H1 (cell line): ENCODE measurements around the gene GNAQ. TPM values are rescaled to one million over a fixed set of nuclear protein-coding genes. Genes with fewer than 3 reads are reported as not detected.
A peak's percentile ranks its signal among the peaks of the same experiment; 100 is the strongest.

Experiments
- CTCF ChIA-PET: fragments of 300-600 bp; sonication (Branson Sonifier 250); formaldehyde crosslinking; loops from one replicate; lab custom pipeline; 2021; ENCODE audit not compliant: partially characterized antibody; lab: Charles Lee
- POLR2A ChIA-PET: fragments of 300-600 bp; sonication (Branson Sonifier 250); formaldehyde crosslinking; loops from one replicate; lab custom pipeline; 2021; ENCODE audit warnings: inconsistent platforms; ENCODE audit not compliant: partially characterized antibody; lab: Charles Lee
- DNase-seq, 2 experiments: peaks; one replicate each; pipeline versions ENCODE4 v3.0.0 to v3.0.0-alpha.2; 2010 to 2022; ENCODE audit warnings: low spot score in 2 of 2, low read depth in 1 of 2, mixed read lengths in 1 of 2
- FAIRE-seq: peaks from 2 replicates; lab custom pipeline; 2011; peaks lifted over from hg19 to GRCh38; lab: Jason Lieb, UNC
- H2AFZ ChIP-seq: 2 replicates; pipeline ENCODE4 v1.8.1; 2012; ENCODE audit warnings: low read length, inconsistent platforms
- H2AK5ac ChIP-seq: 2 replicates; pipeline ENCODE4 v1.6.1; 2013; ENCODE audit warnings: low read depth, low read length
- H2BK120ac ChIP-seq: replicated peaks from 2 replicates; pipeline ENCODE3; 2013; ENCODE audit warnings: low read depth, low read length, inconsistent platforms
- H2BK12ac ChIP-seq: 2 replicates; pipeline ENCODE4 v1.6.1; 2013; ENCODE audit warnings: low read depth, low read length
- H2BK15ac ChIP-seq: 2 replicates; pipeline ENCODE4 v1.6.1; 2013; ENCODE audit warnings: low read length
- H2BK20ac ChIP-seq: 2 replicates; pipeline ENCODE4 v1.6.1; 2013; ENCODE audit warnings: low read length
- H2BK5ac ChIP-seq: 2 replicates; pipeline ENCODE4 v1.6.1; 2013; ENCODE audit warnings: low read depth, low read length
- H3K14ac ChIP-seq: 2 replicates; pipeline ENCODE4 v1.6.1; 2013; ENCODE audit warnings: inconsistent platforms; ENCODE audit not compliant: insufficient read length
- H3K18ac ChIP-seq: 2 replicates; pipeline ENCODE4 v1.6.1; 2013; ENCODE audit warnings: low read length; ENCODE audit errors: extremely low read depth
- H3K23ac ChIP-seq: 2 replicates; pipeline ENCODE4 v1.6.1; 2013; ENCODE audit warnings: inconsistent platforms; ENCODE audit not compliant: insufficient read length
- H3K23me2 ChIP-seq: 2 replicates; pipeline ENCODE4 v1.6.1; 2013; ENCODE audit warnings: low read depth, low read length
- H3K27ac ChIP-seq: 2 replicates; pipeline ENCODE4 v1.6.1; 2011; ENCODE audit warnings: low read depth, low read length, inconsistent platforms
- H3K27me3 ChIP-seq, 4 experiments: replicated peaks in 1 of 4; 1 replicate in 1 of 4; 2 replicates in 3 of 4; pipeline versions ENCODE4 v1.6.1 to v1.8.1; 2011 to 2013; ENCODE audit warnings: low read length in 3 of 4, mild to moderate bottlenecking in 3 of 4, inconsistent platforms in 2 of 4, mixed read lengths in 2 of 4, moderate library complexity in 1 of 4; ENCODE audit not compliant: control insufficient read depth in 3 of 4, insufficient read depth in 3 of 4; ENCODE audit errors: extremely low read depth in 1 of 4
- H3K36me3 ChIP-seq, 4 experiments: 2 replicates each; pipeline versions ENCODE4 v1.6.1 to v1.8.1; 2011 to 2013; ENCODE audit warnings: mild to moderate bottlenecking in 4 of 4, low read length in 3 of 4, moderate library complexity in 2 of 4, control low read depth in 1 of 4, inconsistent platforms in 1 of 4; ENCODE audit not compliant: insufficient read depth in 4 of 4, control insufficient read depth in 2 of 4
- H3K4ac ChIP-seq: replicated peaks from 2 replicates; pipeline ENCODE3; 2013; ENCODE audit warnings: low read length, low read depth, mixed read lengths, inconsistent platforms; ENCODE audit not compliant: insufficient read length
- H3K4me1 ChIP-seq, 4 experiments: replicated peaks in 1 of 4; 1 replicate in 1 of 4; 2 replicates in 3 of 4; pipeline versions ENCODE4 v1.6.1 to v1.8.1; 2011 to 2013; ENCODE audit warnings: low read length in 3 of 4, inconsistent platforms in 2 of 4, mixed read lengths in 1 of 4; ENCODE audit not compliant: insufficient read depth in 4 of 4, control insufficient read depth in 3 of 4
- H3K4me2 ChIP-seq, 2 experiments: 2 replicates each; pipeline versions ENCODE4 v1.6.1 to v1.8.1; 2011 to 2013; ENCODE audit warnings: low read depth in 2 of 2, low read length in 2 of 2, control low read depth in 1 of 2, inconsistent platforms in 1 of 2, mild to moderate bottlenecking in 1 of 2; ENCODE audit not compliant: insufficient read depth in 1 of 2
- H3K4me3 ChIP-seq, 4 experiments: fragments of 200-600, 300-600 bp in 1 of 4; sonication (generic), shearing (Covaris generic), sonication (Bioruptor Twin) in 1 of 4; 2 replicates each; pipeline versions ENCODE4 v1.5.1 to v1.8.1; 2011 to 2016; ENCODE audit warnings: low read length in 4 of 4, low read depth in 3 of 4, control low read depth in 2 of 4, inconsistent platforms in 2 of 4, mild to moderate bottlenecking in 2 of 4, mixed read lengths in 1 of 4, moderate library complexity in 1 of 4; ENCODE audit not compliant: insufficient read depth in 2 of 4; ENCODE audit errors: extremely low read depth in 1 of 4
- H3K56ac ChIP-seq: replicated peaks from 2 replicates; pipeline ENCODE3; 2013; ENCODE audit warnings: low read depth, mild to moderate bottlenecking, mixed read lengths, low read length, inconsistent platforms; ENCODE audit not compliant: insufficient read length
- H3K79me1 ChIP-seq: 2 replicates; pipeline ENCODE4 v1.6.1; 2013; ENCODE audit warnings: low read depth, low read length, control low read depth
- H3K79me2 ChIP-seq, 2 experiments: 2 replicates each; pipeline versions ENCODE4 v1.6.1 to v1.8.1; 2012 to 2013; ENCODE audit warnings: low read length in 2 of 2, mild to moderate bottlenecking in 2 of 2, inconsistent platforms in 1 of 2; ENCODE audit not compliant: insufficient read depth in 2 of 2, control insufficient read depth in 1 of 2
- H3K9ac ChIP-seq, 4 experiments: replicated peaks in 1 of 4; 1 replicate in 1 of 4; 2 replicates in 3 of 4; pipeline versions ENCODE4 v1.6.1 to v1.8.1; 2011 to 2013; ENCODE audit warnings: low read depth in 3 of 4, low read length in 3 of 4, control low read depth in 2 of 4, mild to moderate bottlenecking in 2 of 4, moderate library complexity in 2 of 4, inconsistent platforms in 1 of 4; ENCODE audit errors: extremely low read depth in 1 of 4
- H3K9me3 ChIP-seq, 2 experiments: 2 replicates each; pipeline versions ENCODE4 v1.6.1 to v1.8.1; 2012 to 2013; ENCODE audit warnings: mild to moderate bottlenecking in 2 of 2, moderate library complexity in 2 of 2, control low read depth in 1 of 2, inconsistent platforms in 1 of 2, low read depth in 1 of 2, low read length in 1 of 2, mixed read lengths in 1 of 2; ENCODE audit not compliant: insufficient read depth in 2 of 2
- H4K20me1 ChIP-seq, 2 experiments: replicated peaks in 1 of 2; 2 replicates each; pipeline versions ENCODE3 to v1.8.1; 2011 to 2013; ENCODE audit warnings: inconsistent platforms in 2 of 2, low read length in 2 of 2, mild to moderate bottlenecking in 1 of 2; ENCODE audit not compliant: insufficient read depth in 2 of 2, control insufficient read depth in 1 of 2
- H4K5ac ChIP-seq: 2 replicates; pipeline ENCODE4 v1.6.1; 2013; ENCODE audit warnings: low read length, low read depth, mixed read lengths, inconsistent platforms; ENCODE audit not compliant: insufficient read length
- H4K8ac ChIP-seq: 2 replicates; pipeline ENCODE4 v1.8.0; 2013; ENCODE audit warnings: mild to moderate bottlenecking, moderate library complexity, low read length, inconsistent platforms; ENCODE audit not compliant: insufficient read depth; ENCODE audit errors: extremely low read depth
- H4K91ac ChIP-seq: replicated peaks from 2 replicates; pipeline ENCODE3; 2013; ENCODE audit warnings: low read length, mixed read lengths, inconsistent platforms; ENCODE audit not compliant: insufficient read length
- whole genome bisulfite sequencing, 2 experiments: shearing (Covaris generic) in 1 of 2; methylation state at CpG; one replicate each; pipeline versions ENCODE4 v1.1.6 to v1.1.7; 2013 to 2015; ENCODE audit warnings: low lambda C conversion rate in 2 of 2, mixed read lengths in 2 of 2, inconsistent platforms in 1 of 2, low coverage in 1 of 2, missing lambda C conversion rate in 1 of 2; ENCODE audit not compliant: insufficient replicate concordance in 2 of 2, insufficient coverage in 1 of 2, insufficient read length in 1 of 2; ENCODE audit errors: extremely low coverage in 1 of 2, missing lambda C conversion rate in 1 of 2; 5-methylcytosine and 5-hydroxymethylcytosine counted together
- polyA plus RNA-seq, 7 experiments: library from polyadenylated mRNA; depleted of rRNA in 3 of 7; stranded (reverse) in 5 of 7; unstranded in 2 of 7; fragments of >200 nt in 5 of 7; fragments of 200-250 nt in 2 of 7; gene quantifications; 1 replicate in 5 of 7; 2 replicates in 1 of 7; 4 replicates in 1 of 7; pipeline versions ENCODE4 v1.2.1 to v1.2.3, GENCODE V29; 2011 to 2013; ENCODE audit warnings: missing spikeins in 2 of 7, mixed read lengths in 2 of 7
- total RNA-seq: library from RNA; stranded (reverse); fragmentation: NEBNext Ultra II Directional; extraction: Animal tissue kit (Norgen Biotek cat#: 25700); gene quantifications from 2 replicates; pipeline ENCODE4 v1.2.1, GENCODE V29; 2021

Gene GNAQ
- total and polyA plus RNA-seq, 2 of the 8 experiments (the other 6 are each of a cell fraction or from before 2014, with no cell fraction given): 22.8 to 63.8 TPM

GRCh38 chr9:78029551-78030295 is 1.9 kb downstream of the GNAQ start:
- no peaks in the 10 kb centered on the region for H3K36me3 ChIP-seq
- POLR2A ChIA-PET: interaction anchor here (2.1 to 3.0 kb wide), 2 partner anchors 11 to 267 kb away, joined by 8 to 10 read pairs; partner anchors contain the start of gene PSAT1
- H3K23me2 ChIP-seq: peaks cover 7% of the 10 kb centered on the region; the same call in 1 of the 2 replicates
- no peak overlapping the region for H2BK12ac ChIP-seq
- peak overlapping the region in 1 of 4 experiments; percentile 37; a peak in 1 of 7 replicates for H3K9ac ChIP-seq
- no peak overlapping the region for H2AFZ ChIP-seq
- H3K4ac ChIP-seq: no peak overlapping the region
- H3K4me3 ChIP-seq: peak overlapping the region; percentile 86 to 98 (median 90)
- H3K27ac ChIP-seq: no peak overlapping the region
- H3K27me3 ChIP-seq: no peaks in the 10 kb centered on the region
- peak overlapping the region; percentile 91 to 95 for H3K4me2 ChIP-seq
- no peak overlapping the region for H2AK5ac ChIP-seq
- peaks cover 0 to 11% (median 5%) of the 10 kb centered on the region in 4 experiments; a peak in 4 of 7 replicates for H3K4me1 ChIP-seq
- 27% methylated on average over 7 of the region's 7 CpGs; no CpG with 5 or more reads in 1 of the 2 experiments for WGBS, 2 experiments
- H2BK120ac ChIP-seq: no peak overlapping the region
- H3K56ac ChIP-seq: no peak overlapping the region
- H3K79me2 ChIP-seq: peaks cover 0 to 59% of the 10 kb centered on the region in 2 experiments; a peak in 3 of 4 replicates
- H3K79me1 ChIP-seq: peaks cover 4% of the 10 kb centered on the region
- no peak overlapping the region for H4K5ac ChIP-seq
- H2BK5ac ChIP-seq: no peak overlapping the region
- no peak overlapping the region for H4K8ac ChIP-seq
- H3K14ac ChIP-seq: no peak overlapping the region
- no peak overlapping the region for H3K23ac ChIP-seq
- H3K9me3 ChIP-seq: no peaks in the 10 kb centered on the region
- H4K91ac ChIP-seq: no peak overlapping the region
- FAIRE-seq: no peak
- H2BK15ac ChIP-seq: no peak overlapping the region
- CTCF ChIA-PET: interaction anchor here (0.6 to 1.3 kb wide), 5 partner anchors 11 to 101 kb away, joined by 3 to 5 read pairs (median 3); no protein-coding TSS in a partner anchor
- H2BK20ac ChIP-seq: no peak overlapping the region
- H3K18ac ChIP-seq: no peak overlapping the region
- peaks cover 2 to 3% of the 10 kb centered on the region in 2 experiments for H4K20me1 ChIP-seq
- no peak for DNase-seq
